HUES64 (cell line): ENCODE data around the gene ZBTB7A.

Experiments
- H3K27ac ChIP-seq: 2 replicates; pipeline ENCODE4 v1.7.0; 2013; ENCODE audit warnings: low read depth, low read length, inconsistent platforms
- H3K27me3 ChIP-seq: 2 replicates; pipeline ENCODE4 v1.6.1; 2013; ENCODE audit warnings: mild to moderate bottlenecking, low read length; ENCODE audit not compliant: insufficient read depth
- H3K36me3 ChIP-seq: 2 replicates; pipeline ENCODE4 v1.6.1; 2013; ENCODE audit warnings: mild to moderate bottlenecking, low read length; ENCODE audit not compliant: insufficient read depth
- H3K4me1 ChIP-seq: 2 replicates; pipeline ENCODE4 v1.6.1; 2013; ENCODE audit warnings: mild to moderate bottlenecking, low read length, moderate library complexity; ENCODE audit not compliant: insufficient read depth
- H3K4me3 ChIP-seq: 2 replicates; pipeline ENCODE4 v1.5.1; 2013; ENCODE audit warnings: mild to moderate bottlenecking, low read length, moderate library complexity
- H3K9ac ChIP-seq: 2 replicates; pipeline ENCODE4 v1.6.1; 2013; ENCODE audit warnings: mild to moderate bottlenecking, low read depth, low read length
- H3K9me3 ChIP-seq: 2 replicates; pipeline ENCODE4 v1.6.1; 2013; ENCODE audit warnings: low read depth, low read length; ENCODE audit not compliant: insufficient read depth
- WGBS: fragments of 150-250, 120-280 bp; methylation state at CpG from one replicate; pipeline ENCODE4 v1.1.7; 2013; ENCODE audit warnings: missing lambda C conversion rate; 5-methylcytosine and 5-hydroxymethylcytosine counted together

The ZBTB7A gene

DNA sequence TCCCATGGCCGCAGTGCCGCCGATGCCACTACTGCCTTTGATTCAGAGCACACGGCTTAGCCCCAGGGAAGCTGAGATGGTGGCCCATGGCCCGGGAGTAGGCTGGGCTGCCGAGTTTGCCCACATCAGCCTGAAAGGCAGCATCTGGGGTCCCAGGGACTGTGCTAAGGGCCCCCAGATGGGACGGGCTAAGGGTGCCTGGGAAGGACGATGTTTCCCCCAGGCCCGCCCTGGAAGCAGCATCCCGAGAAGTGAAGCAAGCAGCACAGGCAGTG, 34.7 kb upstream of the ZBTB7A start:
- H3K4me3 ChIP-seq, result no peak overlapping the region
- H3K9me3 ChIP-seq, result no peaks in the 10 kb centered on the region
- H3K4me1 ChIP-seq, result no peaks in the 10 kb centered on the region
- H3K9ac ChIP-seq, result no peak overlapping the region
- no peaks in the 10 kb centered on the region for H3K27me3 ChIP-seq
- no peak overlapping the region for H3K27ac ChIP-seq
- 92% methylated on average over 10 of the region's 10 CpGs for WGBS
- peaks cover 84% of the 10 kb centered on the region for H3K36me3 ChIP-seq

DNA sequence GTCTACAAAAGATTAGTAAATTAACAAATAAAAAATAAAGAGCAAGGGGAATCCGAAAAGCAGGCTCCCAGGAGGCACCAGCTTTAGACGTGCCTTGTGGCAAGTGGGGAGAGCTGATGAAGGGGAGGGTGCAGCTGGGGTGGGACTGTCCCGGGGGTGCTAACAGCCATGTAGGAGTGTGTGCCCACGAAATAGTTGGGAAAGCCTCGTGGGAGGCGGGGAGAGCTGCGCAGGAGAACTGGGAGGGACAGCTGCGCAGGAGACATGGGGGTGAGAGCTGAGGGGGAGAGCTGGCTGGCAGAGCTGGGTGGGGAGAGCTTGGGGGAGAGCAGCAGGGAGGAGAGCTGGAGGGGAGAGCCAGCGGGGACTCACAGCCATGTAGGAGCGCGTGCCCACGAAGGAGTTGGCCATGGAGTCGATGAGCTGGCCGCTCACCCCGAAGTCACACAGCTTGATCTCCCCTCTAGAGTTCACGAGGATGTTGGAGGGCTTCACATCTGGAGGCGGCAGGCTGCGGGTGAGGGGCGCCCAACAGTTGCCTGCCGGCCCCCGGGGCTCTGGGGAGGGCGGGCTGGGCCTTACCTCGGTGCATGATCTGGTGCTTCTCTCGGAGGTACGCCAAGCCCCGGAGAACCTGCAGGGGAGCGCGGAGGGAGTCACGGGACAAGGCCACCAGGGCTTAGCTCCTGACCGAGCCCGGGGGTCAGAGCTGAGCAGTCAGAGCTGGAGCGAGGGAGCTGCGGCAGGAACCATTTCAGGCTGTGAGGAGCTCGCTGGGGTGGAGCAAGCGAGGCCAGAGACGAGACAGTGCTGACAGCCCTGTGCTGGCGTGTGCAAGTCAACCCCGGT, 34.2 kb upstream of the ZBTB7A start:
- Histone ChIP-seq H3K9me3 (no peaks in the 10 kb centered on the region), H3K27me3 (no peaks in the 10 kb centered on the region), H3K9ac (no peak overlapping the region), H3K36me3 (peaks cover 83% of the 10 kb centered on the region), H3K4me3 (no peak overlapping the region), H3K4me1 (no peaks in the 10 kb centered on the region), H3K27ac (no peak overlapping the region)
- 94% methylated on average over 38 of the region's 38 CpGs for WGBS

DNA sequence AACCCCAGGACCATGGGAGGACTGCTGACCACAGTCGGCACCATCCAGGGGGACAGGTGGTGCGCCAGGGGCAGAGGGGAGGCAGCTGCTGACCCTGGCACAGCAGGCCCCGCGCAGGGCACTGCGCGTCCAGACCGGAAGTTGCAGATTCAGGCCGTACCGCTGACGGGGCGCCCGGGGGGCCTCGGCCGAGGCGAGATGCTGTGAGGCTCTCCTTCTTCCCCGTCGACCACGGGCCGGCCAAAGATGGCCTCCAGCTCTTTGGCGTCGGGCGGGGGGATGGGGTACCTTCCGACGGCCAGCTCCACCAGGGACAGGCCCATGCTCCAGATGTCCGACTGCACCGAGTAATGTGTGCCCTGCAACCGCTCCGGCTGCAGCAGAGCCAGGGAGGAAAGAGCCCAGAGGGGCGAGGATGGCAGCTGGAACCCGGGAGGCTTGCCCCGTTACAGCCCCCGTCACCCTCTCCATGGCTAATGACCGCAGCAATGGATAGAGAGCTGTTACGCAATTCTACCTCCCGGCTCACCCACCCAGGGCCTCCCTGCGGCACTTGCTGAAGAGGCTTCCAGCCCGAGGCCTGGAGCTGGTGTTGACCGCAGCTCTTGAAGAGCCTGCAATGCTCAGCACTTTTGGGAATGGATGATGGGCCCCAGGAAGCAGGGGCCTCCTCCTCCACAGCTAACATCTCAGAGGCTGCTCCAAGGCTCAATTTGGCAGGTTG, 32.5 kb upstream of the ZBTB7A start:
- Histone ChIP-seq H3K4me1 (no peaks in the 10 kb centered on the region), H3K9ac (no peak overlapping the region), H3K9me3 (no peaks in the 10 kb centered on the region), H3K27me3 (no peaks in the 10 kb centered on the region), H3K4me3 (no peak overlapping the region), H3K27ac (no peak overlapping the region), H3K36me3 (peaks cover 81% of the 10 kb centered on the region)
- WGBS, result 96% methylated on average over 38 of the region's 38 CpGs

DNA sequence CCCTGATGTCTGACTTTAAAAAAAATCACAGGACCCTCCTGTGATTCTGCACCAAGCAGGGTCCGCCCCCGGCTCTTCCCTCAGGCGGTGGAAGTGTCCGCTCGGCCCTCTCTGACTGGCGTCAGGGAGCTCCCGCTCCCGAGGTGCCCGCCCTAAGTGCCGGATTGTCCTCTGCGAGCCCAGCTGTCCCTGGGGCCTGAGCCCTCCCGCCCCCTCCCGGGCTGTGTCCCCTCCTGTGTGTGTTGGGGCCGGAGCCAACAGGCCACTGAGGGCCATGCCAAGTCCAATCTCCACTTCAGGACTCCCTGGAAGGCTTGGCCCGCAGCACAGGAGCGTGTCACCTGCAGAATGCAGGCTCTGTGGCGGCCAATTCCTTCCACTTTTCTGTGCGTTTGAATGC, 31.8 kb upstream of the ZBTB7A start:
- 92% methylated on average over 18 of the region's 18 CpGs for WGBS
- H3K4me1 ChIP-seq, result no peaks in the 10 kb centered on the region
- H3K9ac ChIP-seq, result no peak overlapping the region
- H3K27me3 ChIP-seq, result no peaks in the 10 kb centered on the region
- no peaks in the 10 kb centered on the region for H3K9me3 ChIP-seq
- H3K4me3 ChIP-seq, result no peak overlapping the region
- no peak overlapping the region for H3K27ac ChIP-seq
- H3K36me3 ChIP-seq, result peaks cover 84% of the 10 kb centered on the region

DNA sequence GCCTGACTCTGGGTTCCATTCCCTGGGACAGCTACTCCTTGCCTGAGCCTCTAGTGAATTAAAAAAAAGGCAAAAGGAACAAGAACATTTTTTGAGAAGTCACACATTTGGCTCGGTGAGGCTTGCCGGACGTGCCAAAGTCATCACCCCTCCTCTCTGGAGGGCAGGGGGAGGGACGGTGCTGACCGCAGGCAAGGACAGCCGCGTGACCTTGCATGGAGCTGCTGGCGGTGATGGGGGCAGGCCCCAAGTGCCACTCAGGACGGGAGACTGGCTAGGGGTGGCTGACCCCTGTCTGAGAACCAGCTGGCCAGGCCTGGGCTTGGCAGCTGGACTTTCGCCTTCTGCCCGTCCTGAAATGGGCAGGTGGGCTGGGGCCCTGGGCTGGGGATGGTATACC, 30.8 kb upstream of the ZBTB7A start:
- WGBS, result 96% methylated on average over 11 of the region's 11 CpGs
- Histone ChIP-seq H3K9ac (no peak overlapping the region), H3K4me1 (no peaks in the 10 kb centered on the region), H3K27ac (no peak overlapping the region), H3K4me3 (no peak overlapping the region), H3K9me3 (no peaks in the 10 kb centered on the region), H3K27me3 (no peaks in the 10 kb centered on the region), H3K36me3 (peaks cover 82% of the 10 kb centered on the region)

DNA sequence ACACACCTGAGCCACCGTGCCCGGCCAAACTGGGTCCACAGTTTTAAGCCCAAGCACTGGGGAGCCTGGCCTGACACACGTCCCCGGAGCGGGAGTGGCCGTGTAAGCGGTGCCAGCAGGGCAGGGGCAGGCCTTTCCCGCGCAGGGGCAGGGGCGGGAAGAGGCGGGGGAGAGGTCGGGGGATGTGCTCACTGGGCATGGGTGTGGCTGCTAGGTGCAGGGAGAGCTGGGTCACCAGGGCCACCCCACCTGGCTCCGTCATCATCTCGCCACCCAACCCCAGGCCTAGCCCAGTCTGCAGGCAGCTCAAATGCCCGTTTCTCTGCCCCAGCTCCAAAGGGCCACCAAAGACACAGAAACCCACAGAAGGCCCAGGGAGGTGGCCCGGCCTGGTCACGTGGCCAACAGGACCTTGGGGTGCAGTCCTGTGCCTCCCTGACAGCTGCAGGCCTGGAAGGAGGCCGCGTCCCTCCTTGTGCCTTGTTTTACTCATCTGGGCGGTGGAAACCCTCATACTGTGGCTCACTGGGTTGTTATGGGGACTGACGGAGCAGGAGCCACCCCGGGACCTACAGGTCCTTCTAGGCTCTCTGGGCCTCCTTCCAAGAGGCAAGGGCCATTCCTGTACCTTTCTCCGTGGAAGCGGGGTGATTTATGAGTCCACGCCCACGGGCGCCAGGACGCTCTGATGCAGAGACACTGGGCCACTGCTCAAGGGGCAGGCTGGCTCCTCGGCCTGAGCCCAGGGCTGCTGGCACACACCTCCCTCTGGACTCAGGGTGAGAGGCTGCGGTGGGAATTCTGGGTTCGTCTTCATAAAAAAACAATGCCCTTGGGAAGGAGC, 29.6 kb upstream of the ZBTB7A start:
- no peaks in the 10 kb centered on the region for H3K9me3 ChIP-seq
- no peaks in the 10 kb centered on the region for H3K27me3 ChIP-seq
- 94% methylated on average over 31 of the region's 31 CpGs for WGBS
- H3K36me3 ChIP-seq, result peaks cover 78% of the 10 kb centered on the region
- no peaks in the 10 kb centered on the region for H3K4me1 ChIP-seq
- H3K4me3 ChIP-seq, result no peak overlapping the region
- no peak overlapping the region for H3K27ac ChIP-seq
- no peak overlapping the region for H3K9ac ChIP-seq

GRCh38 chr19:4095488-4095844, 28.8 kb upstream of the ZBTB7A start:
- H3K4me1 ChIP-seq, result no peaks in the 10 kb centered on the region
- H3K9me3 ChIP-seq, result no peaks in the 10 kb centered on the region
- no peak overlapping the region for H3K27ac ChIP-seq
- WGBS, result 94% methylated on average over 12 of the region's 12 CpGs
- H3K9ac ChIP-seq, result no peak overlapping the region
- no peaks in the 10 kb centered on the region for H3K27me3 ChIP-seq
- peaks cover 75% of the 10 kb centered on the region for H3K36me3 ChIP-seq
- no peak overlapping the region for H3K4me3 ChIP-seq

DNA sequence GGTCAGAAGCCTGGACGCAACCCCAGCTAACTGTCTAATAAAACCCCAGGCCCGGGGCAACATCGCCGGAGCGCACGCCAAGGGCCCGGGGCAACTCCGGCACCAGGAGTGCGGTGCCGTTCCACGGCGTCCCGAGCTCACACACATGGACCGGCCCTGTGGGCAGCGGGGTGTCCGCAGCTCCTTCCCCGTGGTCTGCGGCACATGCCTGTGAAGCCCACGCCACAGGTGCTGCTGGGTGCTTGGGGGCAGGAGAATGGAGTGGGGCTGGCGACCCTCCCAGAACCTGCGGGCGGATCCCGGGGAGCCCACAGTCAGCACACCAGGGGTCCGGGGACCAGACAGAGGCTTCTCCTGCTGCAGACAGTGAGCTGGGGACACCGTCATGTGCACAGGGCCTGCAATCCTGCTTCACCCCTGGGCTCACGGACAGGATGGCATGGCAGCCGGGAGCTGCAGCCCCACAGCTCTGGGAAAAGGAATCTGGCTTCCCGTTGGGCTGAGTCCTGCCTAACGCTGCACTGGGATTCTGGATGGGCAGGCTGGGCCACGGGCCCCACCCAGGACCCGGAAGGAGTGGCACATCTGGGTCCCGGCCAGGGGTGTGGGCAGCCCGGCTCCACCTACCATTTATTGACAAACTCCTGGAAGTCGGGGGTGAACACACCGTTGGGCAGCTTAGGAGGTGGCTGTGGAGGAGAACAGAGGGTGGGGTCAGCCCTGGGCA, 28.2 kb upstream of the ZBTB7A start:
- Histone ChIP-seq H3K4me3 (no peak overlapping the region), H3K9me3 (no peaks in the 10 kb centered on the region), H3K9ac (no peak overlapping the region), H3K4me1 (no peaks in the 10 kb centered on the region), H3K27me3 (no peaks in the 10 kb centered on the region), H3K27ac (no peak overlapping the region), H3K36me3 (peaks cover 75% of the 10 kb centered on the region)
- WGBS, result 94% methylated on average over 35 of the region's 35 CpGs

DNA sequence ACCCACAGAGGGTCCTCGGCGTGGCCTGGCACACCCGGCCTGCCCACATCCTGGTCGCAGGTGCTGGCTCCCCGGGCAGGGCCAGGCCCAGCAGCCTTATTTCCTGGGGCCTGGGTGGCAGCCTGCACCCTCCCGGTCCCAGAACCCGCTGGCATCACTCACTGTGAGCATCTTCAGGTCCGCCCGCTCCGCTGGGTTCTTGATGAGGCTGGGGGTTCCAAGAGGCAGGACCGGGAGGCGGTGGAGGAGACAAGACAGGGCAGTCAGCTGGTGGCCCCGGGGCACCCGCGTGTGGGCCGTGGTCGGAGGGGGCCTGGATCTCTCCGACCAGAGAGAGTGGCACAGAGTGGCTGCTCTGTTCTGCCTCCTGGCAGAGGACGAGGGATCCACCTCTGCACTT, 27.6 kb upstream of the ZBTB7A start:
- no peak overlapping the region for H3K9ac ChIP-seq
- H3K4me3 ChIP-seq, result no peak overlapping the region
- H3K27ac ChIP-seq, result no peak overlapping the region
- no peaks in the 10 kb centered on the region for H3K9me3 ChIP-seq
- no peaks in the 10 kb centered on the region for H3K4me1 ChIP-seq
- peaks cover 75% of the 10 kb centered on the region for H3K36me3 ChIP-seq
- H3K27me3 ChIP-seq, result no peaks in the 10 kb centered on the region
- WGBS, result 96% methylated on average over 19 of the region's 19 CpGs

GRCh38 chr19:4093643-4094175, 27.0 kb upstream of the ZBTB7A start:
- Histone ChIP-seq H3K4me1 (no peaks in the 10 kb centered on the region), H3K27ac (no peak overlapping the region), H3K27me3 (no peaks in the 10 kb centered on the region), H3K4me3 (no peak overlapping the region), H3K36me3 (peaks cover 75% of the 10 kb centered on the region), H3K9ac (no peak overlapping the region), H3K9me3 (no peaks in the 10 kb centered on the region)
- WGBS, result 96% methylated on average over 18 of the region's 18 CpGs
